ENCODE data around the gene ZNF878.

ZNF878 gene

GRCh38 chr19:12075538-12076139 is 22.9 kb upstream of the ZNF878 start:
- Histone ChIP-seq H3K27me3 (replicated peaks; ENCODE audit: control insufficient read depth, insufficient read depth, low read length) (no peaks in the 10 kb centered on the region), H3K36me3 (ENCODE audit: control insufficient read depth, insufficient read depth, low read length) (peaks cover 9% of the 10 kb centered on the region), H3K4me3 (replicated peaks; ENCODE audit: low read depth, low read length) (no peak overlapping the region)
- TF ChIP-seq CTCF (IDR thresholded peaks at IDR 0.05; ENCODE audit: insufficient read depth, low read length, poor library complexity, severe bottlenecking) = no peak
- no peak for DNase-seq (ENCODE audit: extremely low read depth, insufficient read length)

- no peak for TF ChIP-seq CTCF (IDR thresholded peaks at IDR 0.05; ENCODE audit: insufficient read depth, low read length, poor library complexity, severe bottlenecking)
- DNase-seq (ENCODE audit: extremely low read depth, insufficient read length) = peak; percentile 90
- Histone ChIP-seq H3K36me3 (ENCODE audit: control insufficient read depth, insufficient read depth, low read length) (no peaks in the 10 kb centered on the region), H3K4me3 (replicated peaks; ENCODE audit: low read depth, low read length) (peak within 1 kb of the TSS; percentile 92), H3K27me3 (replicated peaks; ENCODE audit: control insufficient read depth, insufficient read depth, low read length) (no peaks in the 10 kb centered on the region)
Measured at GRCh38 chr19:12064590-12065538, 12.1 kb upstream of the ZNF878 start, which contains the start of gene ZNF844. Gene ZNF844 (plus strand): TSS chr19:12064731. CDS start chr19:12064874, 143 bp downstream.

GRCh38 chr19:12055784-12056183 is 3.0 kb upstream of the ZNF878 start:
- no peak overlapping the region for H3K4me3 ChIP-seq (replicated peaks; ENCODE audit: low read depth, low read length)
- DNase-seq (ENCODE audit: extremely low read depth, insufficient read length) = no peak
- no peaks in the 10 kb centered on the region for H3K36me3 ChIP-seq (ENCODE audit: control insufficient read depth, insufficient read depth, low read length)
- no peaks in the 10 kb centered on the region for H3K27me3 ChIP-seq (replicated peaks; ENCODE audit: control insufficient read depth, insufficient read depth, low read length)
- no peak for TF ChIP-seq CTCF (IDR thresholded peaks at IDR 0.05; ENCODE audit: insufficient read depth, low read length, poor library complexity, severe bottlenecking)

- TF ChIP-seq CTCF (IDR thresholded peaks at IDR 0.05; ENCODE audit: insufficient read depth, low read length, poor library complexity, severe bottlenecking) = no peak
- Histone ChIP-seq H3K27me3 (replicated peaks; ENCODE audit: control insufficient read depth, insufficient read depth, low read length) (no peaks in the 10 kb centered on the region), H3K36me3 (ENCODE audit: control insufficient read depth, insufficient read depth, low read length) (no peaks in the 10 kb centered on the region), H3K4me3 (replicated peaks; ENCODE audit: low read depth, low read length) (peak overlapping the region; percentile 83)
- DNase-seq (ENCODE audit: extremely low read depth, insufficient read length) = no peak
Measured at GRCh38 chr19:12052091-12052496, 667 bp downstream of the ZNF878 start.

- DNase-seq (ENCODE audit: extremely low read depth, insufficient read length) = no peak
- no peaks in the 10 kb centered on the region for H3K27me3 ChIP-seq (replicated peaks; ENCODE audit: control insufficient read depth, insufficient read depth, low read length)
- H3K36me3 ChIP-seq (ENCODE audit: control insufficient read depth, insufficient read depth, low read length) = no peaks in the 10 kb centered on the region
- no peak for TF ChIP-seq CTCF (IDR thresholded peaks at IDR 0.05; ENCODE audit: insufficient read depth, low read length, poor library complexity, severe bottlenecking)
- no peak overlapping the region for H3K4me3 ChIP-seq (replicated peaks; ENCODE audit: low read depth, low read length)
Measured at GRCh38 chr19:12047868-12048267, 4.9 kb downstream of the ZNF878 start.
